Effector memory CD8-positive, alpha-beta T cell (primary cell): ENCODE measurements around the gene CARMIL3.

Experiments
- ATAC-seq: fragments of 150-1000 bp; cut with Tn5 transposase; replicated peaks from 2 replicates; pipeline ENCODE4 v1.10.0; 2021; ENCODE audit warnings: mild to moderate bottlenecking, moderate library complexity
- DNase-seq, 3 experiments: peaks; one replicate each; pipeline ENCODE4 v3.0.0; 2021
- H3K27ac Mint-ChIP-seq, 2 donors: one replicate each; pipeline ENCODE4 v1.8.0; 2022; ENCODE audit warnings: mild to moderate bottlenecking in 2 of 2, mixed read lengths in 2 of 2, moderate library complexity in 2 of 2
- H3K27me3 Mint-ChIP-seq, 2 donors: one replicate each; pipeline ENCODE4 v1.8.0; 2022; ENCODE audit warnings: mixed read lengths in 2 of 2
- H3K36me3 Mint-ChIP-seq: one replicate; pipeline ENCODE4 v1.8.0; 2022; ENCODE audit warnings: mild to moderate bottlenecking, moderate library complexity, mixed read lengths; ENCODE audit not compliant: insufficient read depth
- H3K4me1 Mint-ChIP-seq, 2 donors: one replicate each; pipeline ENCODE4 v1.8.0; 2022; ENCODE audit warnings: low read depth in 2 of 2, mixed read lengths in 2 of 2
- H3K4me3 Mint-ChIP-seq, 2 donors: one replicate each; pipeline ENCODE4 v1.8.0; 2022; ENCODE audit warnings: mild to moderate bottlenecking in 2 of 2, mixed read lengths in 2 of 2, moderate library complexity in 2 of 2
- H3K9me3 Mint-ChIP-seq, 2 donors: one replicate each; pipeline ENCODE4 v1.8.0; 2022; ENCODE audit warnings: mixed read lengths in 2 of 2

The CARMIL3 gene

GRCh38 chr14:24093207-24093900, 41.5 kb downstream of the CARMIL3 start:
- Mint-ChIP-seq H3K9me3 (no peaks in the 10 kb centered on the region), H3K4me1 (peaks cover 27 to 33% of the 10 kb centered on the region in 2 donors), H3K27me3 (no peaks in the 10 kb centered on the region), H3K27ac (peak overlapping the region; percentile 54 to 95), H3K36me3 (peaks cover 8% of the 10 kb centered on the region), H3K4me3 (peak overlapping the region; percentile 97 to 98)
- ATAC-seq = no peak
- DNase-seq = no peak

- peaks cover 8% of the 10 kb centered on the region for H3K36me3 Mint-ChIP-seq
- H3K27ac Mint-ChIP-seq = peak within 1 kb of the TSS; percentile 95 to 96
- peaks cover 27 to 33% of the 10 kb centered on the region in 2 donors for H3K4me1 Mint-ChIP-seq
- peak within 1 kb of the TSS; percentile 97 to 98 for H3K4me3 Mint-ChIP-seq
- DNase-seq (peak; percentile 54 to 61 (median 56)), ATAC-seq (peak; percentile 75)
- H3K9me3 Mint-ChIP-seq = no peaks in the 10 kb centered on the region
- no peaks in the 10 kb centered on the region for H3K27me3 Mint-ChIP-seq
These were observed 42.4 kb downstream of the CARMIL3 start, which contains the start of gene PCK2 for GRCh38 chr14:24093901-24094840. Gene PCK2 (plus strand): TSS chr14:24094311. CDS start chr14:24094406, 95 bp downstream.

GRCh38 chr14:24094841-24095270, 43.0 kb downstream of the CARMIL3 start:
- Mint-ChIP-seq H3K27ac (peak overlapping the region; percentile 95 to 96), H3K27me3 (no peaks in the 10 kb centered on the region), H3K4me1 (peaks cover 27 to 33% of the 10 kb centered on the region in 2 donors), H3K4me3 (peak overlapping the region; percentile 97 to 98), H3K36me3 (peaks cover 11% of the 10 kb centered on the region), H3K9me3 (no peaks in the 10 kb centered on the region)
- ATAC-seq (no peak), DNase-seq (peak in 1 of 3 experiments; percentile 8)

GRCh38 chr14:24095271-24096068, 43.7 kb downstream of the CARMIL3 start:
- H3K27me3 Mint-ChIP-seq = no peaks in the 10 kb centered on the region
- ATAC-seq = peak; percentile 16
- H3K4me1 Mint-ChIP-seq = peaks cover 26 to 32% of the 10 kb centered on the region in 2 donors
- no peaks in the 10 kb centered on the region for H3K9me3 Mint-ChIP-seq
- peak overlapping the region; percentile 95 to 96 for H3K27ac Mint-ChIP-seq
- DNase-seq = peak in 2 of 3 experiments; percentile 9 to 12
- H3K36me3 Mint-ChIP-seq = peaks cover 11% of the 10 kb centered on the region
- peak overlapping the region; percentile 97 to 98 for H3K4me3 Mint-ChIP-seq

- Mint-ChIP-seq H3K4me1 (peaks cover 24 to 29% of the 10 kb centered on the region in 2 donors), H3K27me3 (no peaks in the 10 kb centered on the region), H3K27ac (no peak overlapping the region), H3K4me3 (peak overlapping the region in 1 of 2 donors; percentile 24), H3K9me3 (no peaks in the 10 kb centered on the region), H3K36me3 (peaks cover 19% of the 10 kb centered on the region)
- ATAC-seq (no peak), DNase-seq (no peak)
These were observed 44.9 kb downstream of the CARMIL3 start for GRCh38 chr14:24096545-24097181.

- DNase-seq (no peak), ATAC-seq (no peak)
- H3K4me1 Mint-ChIP-seq = peaks cover 17 to 20% of the 10 kb centered on the region in 2 donors
- peak overlapping the region in 1 of 2 donors; percentile 35 for H3K27ac Mint-ChIP-seq
- no peaks in the 10 kb centered on the region for H3K27me3 Mint-ChIP-seq
- H3K9me3 Mint-ChIP-seq = no peaks in the 10 kb centered on the region
- peaks cover 15% of the 10 kb centered on the region for H3K36me3 Mint-ChIP-seq
- H3K4me3 Mint-ChIP-seq = no peak overlapping the region
These were observed 46.6 kb downstream of the CARMIL3 start for GRCh38 chr14:24098229-24098926.

- Mint-ChIP-seq H3K36me3 (peaks cover 15% of the 10 kb centered on the region), H3K27ac (no peak overlapping the region), H3K9me3 (no peaks in the 10 kb centered on the region), H3K4me3 (no peak overlapping the region), H3K27me3 (no peaks in the 10 kb centered on the region), H3K4me1 (peaks cover 14 to 17% of the 10 kb centered on the region in 2 donors)
- ATAC-seq (no peak), DNase-seq (no peak)
These were observed 47.4 kb downstream of the CARMIL3 start for GRCh38 chr14:24098927-24099813.

- no peak overlapping the region for H3K4me3 Mint-ChIP-seq
- H3K36me3 Mint-ChIP-seq = peaks cover 11% of the 10 kb centered on the region
- peak overlapping the region in 1 of 2 donors; percentile 4 for H3K27ac Mint-ChIP-seq
- DNase-seq (no peak), ATAC-seq (no peak)
- no peaks in the 10 kb centered on the region for H3K9me3 Mint-ChIP-seq
- peaks cover 4 to 9% of the 10 kb centered on the region in 2 donors for H3K4me1 Mint-ChIP-seq
- H3K27me3 Mint-ChIP-seq = no peaks in the 10 kb centered on the region
These were observed 48.6 kb downstream of the CARMIL3 start for GRCh38 chr14:24100197-24100981.

- peaks cover 11% of the 10 kb centered on the region for H3K36me3 Mint-ChIP-seq
- DNase-seq (no peak), ATAC-seq (no peak)
- peak overlapping the region in 1 of 2 donors; percentile 4 for H3K27ac Mint-ChIP-seq
- H3K4me1 Mint-ChIP-seq = peaks cover 0 to 4% of the 10 kb centered on the region in 2 donors
- H3K9me3 Mint-ChIP-seq = no peaks in the 10 kb centered on the region
- no peak overlapping the region for H3K4me3 Mint-ChIP-seq
- no peaks in the 10 kb centered on the region for H3K27me3 Mint-ChIP-seq
These were observed 49.2 kb downstream of the CARMIL3 start for GRCh38 chr14:24100982-24101494.

- Mint-ChIP-seq H3K27ac (peak overlapping the region in 1 of 2 donors; percentile 2), H3K9me3 (no peaks in the 10 kb centered on the region), H3K4me1 (no peaks in the 10 kb centered on the region), H3K36me3 (peaks cover 11% of the 10 kb centered on the region), H3K27me3 (no peaks in the 10 kb centered on the region), H3K4me3 (no peak overlapping the region)
- ATAC-seq = no peak
- no peak for DNase-seq
These were observed 50.7 kb downstream of the CARMIL3 start for GRCh38 chr14:24102357-24103048.
